H1 (cell line): ENCODE data around the gene COX7A2. TPM values are rescaled to one million over a fixed set of nuclear protein-coding genes. Genes with fewer than 3 reads are reported as not detected.

Experiments used
- CTCF ChIA-PET: fragments of 300-600 bp; sonication (Branson Sonifier 250); formaldehyde crosslinking; loops from one replicate; lab custom pipeline; 2021; ENCODE audit not compliant: partially characterized antibody; lab: Charles Lee
- POLR2A ChIA-PET: fragments of 300-600 bp; sonication (Branson Sonifier 250); formaldehyde crosslinking; loops from one replicate; lab custom pipeline; 2021; ENCODE audit warnings: inconsistent platforms; ENCODE audit not compliant: partially characterized antibody; lab: Charles Lee
- DNase-seq, 2 experiments: peaks; one replicate each; pipeline versions ENCODE4 v3.0.0 to v3.0.0-alpha.2; 2010 to 2022; ENCODE audit warnings: low spot score in 2 of 2, low read depth in 1 of 2, mixed read lengths in 1 of 2
- FAIRE-seq: peaks from 2 replicates; lab custom pipeline; 2011; peaks lifted over from hg19 to GRCh38; lab: Jason Lieb, UNC
- H2AFZ ChIP-seq: 2 replicates; pipeline ENCODE4 v1.8.1; 2012; ENCODE audit warnings: low read length, inconsistent platforms
- H2AK5ac ChIP-seq: 2 replicates; pipeline ENCODE4 v1.6.1; 2013; ENCODE audit warnings: low read depth, low read length
- H2BK120ac ChIP-seq: replicated peaks from 2 replicates; pipeline ENCODE3; 2013; ENCODE audit warnings: low read depth, low read length, inconsistent platforms
- H2BK12ac ChIP-seq: 2 replicates; pipeline ENCODE4 v1.6.1; 2013; ENCODE audit warnings: low read depth, low read length
- H2BK15ac ChIP-seq: 2 replicates; pipeline ENCODE4 v1.6.1; 2013; ENCODE audit warnings: low read length
- H2BK20ac ChIP-seq: 2 replicates; pipeline ENCODE4 v1.6.1; 2013; ENCODE audit warnings: low read length
- H2BK5ac ChIP-seq: 2 replicates; pipeline ENCODE4 v1.6.1; 2013; ENCODE audit warnings: low read depth, low read length
- H3K14ac ChIP-seq: 2 replicates; pipeline ENCODE4 v1.6.1; 2013; ENCODE audit warnings: inconsistent platforms; ENCODE audit not compliant: insufficient read length
- H3K18ac ChIP-seq: 2 replicates; pipeline ENCODE4 v1.6.1; 2013; ENCODE audit warnings: low read length; ENCODE audit errors: extremely low read depth
- H3K23ac ChIP-seq: 2 replicates; pipeline ENCODE4 v1.6.1; 2013; ENCODE audit warnings: inconsistent platforms; ENCODE audit not compliant: insufficient read length
- H3K23me2 ChIP-seq: 2 replicates; pipeline ENCODE4 v1.6.1; 2013; ENCODE audit warnings: low read depth, low read length
- H3K27ac ChIP-seq: 2 replicates; pipeline ENCODE4 v1.6.1; 2011; ENCODE audit warnings: low read depth, low read length, inconsistent platforms
- H3K27me3 ChIP-seq, 4 experiments: replicated peaks in 1 of 4; 1 replicate in 1 of 4; 2 replicates in 3 of 4; pipeline versions ENCODE4 v1.6.1 to v1.8.1; 2011 to 2013; ENCODE audit warnings: low read length in 3 of 4, mild to moderate bottlenecking in 3 of 4, inconsistent platforms in 2 of 4, mixed read lengths in 2 of 4, moderate library complexity in 1 of 4; ENCODE audit not compliant: control insufficient read depth in 3 of 4, insufficient read depth in 3 of 4; ENCODE audit errors: extremely low read depth in 1 of 4
- H3K36me3 ChIP-seq, 4 experiments: 2 replicates each; pipeline versions ENCODE4 v1.6.1 to v1.8.1; 2011 to 2013; ENCODE audit warnings: mild to moderate bottlenecking in 4 of 4, low read length in 3 of 4, moderate library complexity in 2 of 4, control low read depth in 1 of 4, inconsistent platforms in 1 of 4; ENCODE audit not compliant: insufficient read depth in 4 of 4, control insufficient read depth in 2 of 4
- H3K4ac ChIP-seq: replicated peaks from 2 replicates; pipeline ENCODE3; 2013; ENCODE audit warnings: low read length, low read depth, mixed read lengths, inconsistent platforms; ENCODE audit not compliant: insufficient read length
- H3K4me1 ChIP-seq, 4 experiments: replicated peaks in 1 of 4; 1 replicate in 1 of 4; 2 replicates in 3 of 4; pipeline versions ENCODE4 v1.6.1 to v1.8.1; 2011 to 2013; ENCODE audit warnings: low read length in 3 of 4, inconsistent platforms in 2 of 4, mixed read lengths in 1 of 4; ENCODE audit not compliant: insufficient read depth in 4 of 4, control insufficient read depth in 3 of 4
- H3K4me2 ChIP-seq, 2 experiments: 2 replicates each; pipeline versions ENCODE4 v1.6.1 to v1.8.1; 2011 to 2013; ENCODE audit warnings: low read depth in 2 of 2, low read length in 2 of 2, control low read depth in 1 of 2, inconsistent platforms in 1 of 2, mild to moderate bottlenecking in 1 of 2; ENCODE audit not compliant: insufficient read depth in 1 of 2
- H3K4me3 ChIP-seq, 4 experiments: fragments of 200-600, 300-600 bp in 1 of 4; sonication (generic), shearing (Covaris generic), sonication (Bioruptor Twin) in 1 of 4; 2 replicates each; pipeline versions ENCODE4 v1.5.1 to v1.8.1; 2011 to 2016; ENCODE audit warnings: low read length in 4 of 4, low read depth in 3 of 4, control low read depth in 2 of 4, inconsistent platforms in 2 of 4, mild to moderate bottlenecking in 2 of 4, mixed read lengths in 1 of 4, moderate library complexity in 1 of 4; ENCODE audit not compliant: insufficient read depth in 2 of 4; ENCODE audit errors: extremely low read depth in 1 of 4
- H3K56ac ChIP-seq: replicated peaks from 2 replicates; pipeline ENCODE3; 2013; ENCODE audit warnings: low read depth, mild to moderate bottlenecking, mixed read lengths, low read length, inconsistent platforms; ENCODE audit not compliant: insufficient read length
- H3K79me1 ChIP-seq: 2 replicates; pipeline ENCODE4 v1.6.1; 2013; ENCODE audit warnings: low read depth, low read length, control low read depth
- H3K79me2 ChIP-seq, 2 experiments: 2 replicates each; pipeline versions ENCODE4 v1.6.1 to v1.8.1; 2012 to 2013; ENCODE audit warnings: low read length in 2 of 2, mild to moderate bottlenecking in 2 of 2, inconsistent platforms in 1 of 2; ENCODE audit not compliant: insufficient read depth in 2 of 2, control insufficient read depth in 1 of 2
- H3K9ac ChIP-seq, 4 experiments: replicated peaks in 1 of 4; 1 replicate in 1 of 4; 2 replicates in 3 of 4; pipeline versions ENCODE4 v1.6.1 to v1.8.1; 2011 to 2013; ENCODE audit warnings: low read depth in 3 of 4, low read length in 3 of 4, control low read depth in 2 of 4, mild to moderate bottlenecking in 2 of 4, moderate library complexity in 2 of 4, inconsistent platforms in 1 of 4; ENCODE audit errors: extremely low read depth in 1 of 4
- H3K9me3 ChIP-seq, 2 experiments: 2 replicates each; pipeline versions ENCODE4 v1.6.1 to v1.8.1; 2012 to 2013; ENCODE audit warnings: mild to moderate bottlenecking in 2 of 2, moderate library complexity in 2 of 2, control low read depth in 1 of 2, inconsistent platforms in 1 of 2, low read depth in 1 of 2, low read length in 1 of 2, mixed read lengths in 1 of 2; ENCODE audit not compliant: insufficient read depth in 2 of 2
- H4K20me1 ChIP-seq, 2 experiments: replicated peaks in 1 of 2; 2 replicates each; pipeline versions ENCODE3 to v1.8.1; 2011 to 2013; ENCODE audit warnings: inconsistent platforms in 2 of 2, low read length in 2 of 2, mild to moderate bottlenecking in 1 of 2; ENCODE audit not compliant: insufficient read depth in 2 of 2, control insufficient read depth in 1 of 2
- H4K5ac ChIP-seq: 2 replicates; pipeline ENCODE4 v1.6.1; 2013; ENCODE audit warnings: low read length, low read depth, mixed read lengths, inconsistent platforms; ENCODE audit not compliant: insufficient read length
- H4K8ac ChIP-seq: 2 replicates; pipeline ENCODE4 v1.8.0; 2013; ENCODE audit warnings: mild to moderate bottlenecking, moderate library complexity, low read length, inconsistent platforms; ENCODE audit not compliant: insufficient read depth; ENCODE audit errors: extremely low read depth
- H4K91ac ChIP-seq: replicated peaks from 2 replicates; pipeline ENCODE3; 2013; ENCODE audit warnings: low read length, mixed read lengths, inconsistent platforms; ENCODE audit not compliant: insufficient read length
- E2F6 ChIP-seq: IDR thresholded peaks from 2 replicates; pipeline ENCODE4 v1.6.1; 2012; ENCODE audit warnings: inconsistent platforms
- EGR1 ChIP-seq: IDR thresholded peaks from 2 replicates; pipeline ENCODE4 v1.6.1; 2011; ENCODE audit warnings: low read depth, low read length, borderline replicate concordance
- EZH2 ChIP-seq: fragments of 200-600 bp; sonication (generic); IDR thresholded peaks from 2 replicates; pipeline ENCODE4 v1.7.1; 2012; ENCODE audit warnings: low read depth, mild to moderate bottlenecking, moderate library complexity, low read length, inconsistent platforms; ENCODE audit not compliant: severe bottlenecking
- KDM4A ChIP-seq: IDR thresholded peaks from one replicate; pipeline ENCODE4 v1.7.1; 2012; ENCODE audit warnings: low read depth, mild to moderate bottlenecking, moderate library complexity, low read length, inconsistent platforms; ENCODE audit not compliant: severe bottlenecking
- MAX ChIP-seq: IDR thresholded peaks from 2 replicates; pipeline ENCODE4 v1.6.1; 2012; ENCODE audit warnings: inconsistent platforms
- RBBP5 ChIP-seq: IDR thresholded peaks from 2 replicates; pipeline ENCODE4 v1.7.1; 2012; ENCODE audit warnings: low read depth, mild to moderate bottlenecking, inconsistent platforms, low read length, moderate library complexity, borderline replicate concordance
- SUZ12 ChIP-seq: fragments of 200-600 bp; sonication (generic); IDR thresholded peaks from 2 replicates; pipeline ENCODE4 v1.6.1; 2012; ENCODE audit warnings: mild to moderate bottlenecking, inconsistent platforms, low read length, moderate library complexity, mixed read lengths
- YY1 ChIP-seq: IDR thresholded peaks from 2 replicates; pipeline ENCODE4 v1.6.1; 2011; ENCODE audit warnings: low read depth, mild to moderate bottlenecking, low read length
- ZNF274 ChIP-seq: IDR thresholded peaks from 2 replicates; pipeline ENCODE4 v1.7.0; 2012; ENCODE audit warnings: low read length, borderline replicate concordance; ENCODE audit errors: extremely low read depth
- WGBS, 2 experiments: shearing (Covaris generic) in 1 of 2; methylation state at CpG; one replicate each; pipeline versions ENCODE4 v1.1.6 to v1.1.7; 2013 to 2015; ENCODE audit warnings: low lambda C conversion rate in 2 of 2, mixed read lengths in 2 of 2, inconsistent platforms in 1 of 2, low coverage in 1 of 2, missing lambda C conversion rate in 1 of 2; ENCODE audit not compliant: insufficient replicate concordance in 2 of 2, insufficient coverage in 1 of 2, insufficient read length in 1 of 2; ENCODE audit errors: extremely low coverage in 1 of 2, missing lambda C conversion rate in 1 of 2; 5-methylcytosine and 5-hydroxymethylcytosine counted together
- polyA plus RNA-seq, 7 experiments: library from polyadenylated mRNA; depleted of rRNA in 3 of 7; stranded (reverse) in 5 of 7; unstranded in 2 of 7; fragments of >200 nt in 5 of 7; fragments of 200-250 nt in 2 of 7; gene quantifications; 1 replicate in 5 of 7; 2 replicates in 1 of 7; 4 replicates in 1 of 7; pipeline versions ENCODE4 v1.2.1 to v1.2.3, GENCODE V29; 2011 to 2013; ENCODE audit warnings: missing spikeins in 2 of 7, mixed read lengths in 2 of 7
- total RNA-seq: library from RNA; stranded (reverse); fragmentation: NEBNext Ultra II Directional; extraction: Animal tissue kit (Norgen Biotek cat#: 25700); gene quantifications from 2 replicates; pipeline ENCODE4 v1.2.1, GENCODE V29; 2021

COX7A2 gene
- total and polyA plus RNA-seq, 2 of the 8 experiments (the other 6 are each of a cell fraction or from before 2014, with no cell fraction given) = 262 to 468 TPM

GRCh38 chr6:75204959-75205775 lies 38.4 kb downstream of the COX7A2 start:
- peak overlapping the region; percentile 65; the same call in 1 of the 2 replicates for H2BK12ac ChIP-seq
- 2% methylated on average over 47 of the region's 47 CpGs; no CpG with 5 or more reads in 1 of the 2 experiments for WGBS, 2 experiments
- POLR2A ChIA-PET = interaction anchor here (0.8 to 1.2 kb wide), 3 partner anchors 30 to 396 kb away, joined by 3 to 4 read pairs (median 3); partner anchors contain the start of gene SENP6
- TF ChIP-seq EZH2 (peak; percentile 80), E2F6 (0 out of 2 replicates have a peak, but pooled peaks have one; percentile 6), YY1 (0 out of 2 replicates have a peak, but pooled peaks have one; percentile 16), KDM4A (peak; percentile 69), ZNF274 (no peak), RBBP5 (peak; percentile 27), SUZ12 (peak; percentile 87), EGR1 (0 out of 2 replicates have a peak, but pooled peaks have one; percentile 15), MAX (peak; percentile 17; the same call in 1 of the 2 replicates)

More at GRCh38 chr6:75204959-75205775, 38.4 kb downstream of the COX7A2 start:
- Histone ChIP-seq H3K4me2 (peak overlapping the region; percentile 97 to 99), H3K79me1 (no peaks in the 10 kb centered on the region), H2BK20ac (no peak overlapping the region), H3K9ac (peak overlapping the region in 1 of 4 experiments; percentile 1; a peak in 1 of 7 replicates), H4K5ac (no peak overlapping the region), H3K4me3 (peak overlapping the region; percentile 55 to 77 (median 66)), H4K8ac (no peak overlapping the region), H3K4ac (no peak overlapping the region), H3K14ac (no peak overlapping the region), H2BK15ac (peak overlapping the region; percentile 41; the same call in 1 of the 2 replicates), H3K23ac (no peak overlapping the region), H3K79me2 (no peaks in the 10 kb centered on the region), H2BK5ac (no peak overlapping the region), H4K91ac (no peak overlapping the region), H3K27me3 (peaks cover 40 to 80% (median 72%) of the 10 kb centered on the region in 4 experiments), H3K18ac (no peak overlapping the region; the same call in 1 of the 2 replicates), H3K23me2 (peaks cover 45% of the 10 kb centered on the region), H2BK120ac (no peak overlapping the region), H2AFZ (peak overlapping the region; percentile 94), H2AK5ac (no peak overlapping the region), H3K27ac (no peak overlapping the region), H3K36me3 (no peaks in the 10 kb centered on the region), H3K9me3 (no peaks in the 10 kb centered on the region), H3K56ac (no peak overlapping the region), H4K20me1 (peaks cover 0 to 2% of the 10 kb centered on the region in 2 experiments), H3K4me1 (peaks cover 0 to 29% (median 9%) of the 10 kb centered on the region in 4 experiments; a peak in 4 of 7 replicates)
- CTCF ChIA-PET = interaction anchor here (0.6 to 11.0 kb wide), 24 partner anchors 11 to 1466 kb away, joined by 3 to 104 read pairs (median 5); no protein-coding TSS in a partner anchor
- FAIRE-seq = no peak
- peak in 1 of 2 experiments; percentile 74 for DNase-seq
